HG03045 (cell line): ENCODE results near the gene VAV2.

Experiments
- ATAC-seq: cut with Tn5 transposase; IDR thresholded peaks from one replicate; pipeline ENCODE4 v1.9.1; 2021; ENCODE audit warnings: mild to moderate bottlenecking, moderate library complexity; ENCODE audit not compliant: unreplicated experiment

The VAV2 gene

GRCh38 chr9:133737774-133738639, 254.1 kb downstream of the VAV2 start, which contains the start of gene SARDH:
TSS of gene SARDH (minus strand) at chr9:133738352. CDS start at chr9:133734173, 4,179 bp downstream.
- ATAC-seq = no peak

GRCh38 chr9:133737071-133737773, 254.9 kb downstream of the VAV2 start:
- ATAC-seq = no peak

GRCh38 chr9:133735931-133736330, 256.2 kb downstream of the VAV2 start:
- no peak for ATAC-seq

- ATAC-seq = no peak
Measured at GRCh38 chr9:133735415-133735775, 256.7 kb downstream of the VAV2 start.

- no peak for ATAC-seq
Measured at GRCh38 chr9:133734590-133735414, 257.3 kb downstream of the VAV2 start.

GRCh38 chr9:133733796-133734533, 258.2 kb downstream of the VAV2 start:
- no peak for ATAC-seq

- ATAC-seq = no peak
Measured at GRCh38 chr9:133733421-133733795, 258.7 kb downstream of the VAV2 start.

GRCh38 chr9:133732639-133733408, 259.3 kb downstream of the VAV2 start:
- ATAC-seq = no peak

GRCh38 chr9:133731876-133732638, 260.1 kb downstream of the VAV2 start:
- ATAC-seq = no peak

GRCh38 chr9:133730994-133731715, 261.0 kb downstream of the VAV2 start:
- no peak for ATAC-seq

- no peak for ATAC-seq
Measured at GRCh38 chr9:133729617-133730281, 262.4 kb downstream of the VAV2 start.

- ATAC-seq = no peak
Measured at GRCh38 chr9:133728856-133729616, 263.1 kb downstream of the VAV2 start.

GRCh38 chr9:133727876-133728441, 264.2 kb downstream of the VAV2 start:
- ATAC-seq = no peak

- ATAC-seq = no peak
Measured at GRCh38 chr9:133727277-133727875, 264.7 kb downstream of the VAV2 start.

- no peak for ATAC-seq
Measured at GRCh38 chr9:133726401-133727276, 265.5 kb downstream of the VAV2 start.
